ENCODE measurements around the gene LIPA.

GRCh38 chr10:89197473-89197872 lies 54.1 kb downstream of the LIPA start:
- TF ChIP-seq POLR2A (IDR thresholded peaks at IDR 0.05; ENCODE audit: low read depth, low read length) (no peak), POLR2AphosphoS5 (IDR thresholded peaks at IDR 0.05; ENCODE audit: low read depth, low read length) (no peak), TAF1 (IDR thresholded peaks at IDR 0.05; ENCODE audit: low read depth, low read length) (no peak), SPI1 (IDR thresholded peaks at IDR 0.05; ENCODE audit: low read depth, low read length) (no peak), PAX5 (IDR thresholded peaks at IDR 0.05; ENCODE audit: insufficient read depth, low read length, severe bottlenecking) (no peak), POU2F2 (IDR thresholded peaks at IDR 0.05; ENCODE audit: low read depth, low read length) (no peak)
